ENCODE measurements around the gene CNP.

Gene CNP

GRCh38 chr17:41932816-41933389 lies 33.7 kb upstream of the CNP start:
- no peaks in the 10 kb centered on the region for H3K9me3 Mint-ChIP-seq
- H3K27ac Mint-ChIP-seq, result peak overlapping the region; percentile 94
- peak overlapping the region; percentile 71 for H3K4me3 Mint-ChIP-seq
- DNase-seq (ENCODE audit: low spot score), result no peak
- peaks cover 9% of the 10 kb centered on the region for H3K36me3 Mint-ChIP-seq (ENCODE audit: low read depth)
- H3K27me3 Mint-ChIP-seq (ENCODE audit: low read depth), result no peaks in the 10 kb centered on the region
- H3K4me1 Mint-ChIP-seq (ENCODE audit: low read depth), result peaks cover 36% of the 10 kb centered on the region

DNA sequence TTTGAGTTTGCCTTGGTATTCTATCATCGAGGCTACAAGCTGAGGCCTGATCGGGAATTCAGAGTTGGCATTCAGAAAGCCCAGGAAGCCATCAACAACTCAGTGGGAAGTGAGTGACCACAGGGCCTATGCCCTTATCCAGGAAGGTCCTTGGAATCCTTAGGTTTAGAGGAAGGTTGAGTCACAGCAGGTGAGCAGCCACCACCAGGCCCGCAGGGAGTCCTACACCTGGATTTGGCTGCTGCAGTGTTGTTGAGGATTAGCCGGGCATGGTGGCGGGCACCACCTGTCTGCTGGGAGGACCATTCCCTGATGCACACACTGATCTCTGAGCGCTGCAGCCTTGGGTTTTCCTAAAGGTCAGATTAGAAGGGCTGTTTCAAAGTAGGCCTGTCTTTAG lies 31.0 kb upstream of the CNP start:
- H3K27ac Mint-ChIP-seq, result no peak overlapping the region
- H3K4me3 Mint-ChIP-seq, result no peak overlapping the region
- peaks cover 3% of the 10 kb centered on the region for H3K36me3 Mint-ChIP-seq (ENCODE audit: low read depth)
- H3K27me3 Mint-ChIP-seq (ENCODE audit: low read depth), result no peaks in the 10 kb centered on the region
- peaks cover 20% of the 10 kb centered on the region for H3K4me1 Mint-ChIP-seq (ENCODE audit: low read depth)
- H3K9me3 Mint-ChIP-seq, result no peaks in the 10 kb centered on the region
- DNase-seq (ENCODE audit: low spot score), result no peak

DNA sequence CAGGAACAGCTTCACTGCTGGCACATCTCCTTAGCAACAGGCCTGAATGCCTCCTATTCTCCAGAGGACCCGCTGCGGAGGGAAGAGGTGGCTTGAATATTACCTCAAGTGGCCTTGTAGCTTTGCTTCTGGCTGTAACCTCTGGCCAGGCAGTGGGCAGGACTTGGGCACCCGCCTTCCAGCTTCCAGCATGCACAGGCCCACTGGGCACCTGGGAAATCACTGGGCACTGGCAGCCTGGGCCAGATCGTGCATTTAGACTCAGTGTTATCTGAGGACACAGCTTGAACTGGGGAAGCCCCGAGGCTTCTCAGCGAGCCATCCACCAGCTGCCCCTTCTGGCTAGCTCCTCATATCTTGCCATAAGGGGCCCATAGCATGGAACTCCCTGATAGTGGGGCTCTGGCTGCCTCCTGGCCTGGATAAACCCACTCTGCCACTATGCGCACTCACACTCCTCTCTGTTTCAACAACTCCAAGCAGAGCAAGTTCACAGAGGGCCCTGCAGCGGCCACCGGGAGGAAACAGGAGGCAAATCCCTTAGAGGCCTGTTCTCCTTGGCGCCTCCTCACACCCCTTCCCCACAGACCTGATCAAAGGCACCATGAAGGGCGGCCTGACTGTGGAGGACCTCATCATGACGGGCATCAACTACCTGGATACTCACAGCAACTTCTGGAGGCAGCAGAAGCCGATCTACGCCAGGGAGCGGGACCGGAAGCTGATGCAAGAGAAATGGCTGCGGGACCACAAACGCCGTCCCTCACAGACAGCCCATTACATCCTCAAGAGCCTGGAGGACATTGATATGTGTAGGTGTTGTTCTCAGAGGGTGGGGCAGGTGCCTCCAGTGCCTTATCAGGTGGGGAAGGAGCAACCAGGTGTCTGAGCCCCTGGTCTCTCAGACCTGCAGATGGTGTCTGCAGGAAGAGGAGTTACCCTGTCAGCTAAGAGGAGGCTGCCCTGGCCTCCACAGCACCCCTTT lies 28.3 kb upstream of the CNP start:
- Mint-ChIP-seq H3K4me1 (ENCODE audit: low read depth) (peaks cover 6% of the 10 kb centered on the region), H3K36me3 (ENCODE audit: low read depth) (peaks cover 3% of the 10 kb centered on the region), H3K27me3 (ENCODE audit: low read depth) (no peaks in the 10 kb centered on the region), H3K27ac (no peak overlapping the region), H3K9me3 (no peaks in the 10 kb centered on the region), H3K4me3 (no peak overlapping the region)
- no peak for DNase-seq (ENCODE audit: low spot score)

DNA sequence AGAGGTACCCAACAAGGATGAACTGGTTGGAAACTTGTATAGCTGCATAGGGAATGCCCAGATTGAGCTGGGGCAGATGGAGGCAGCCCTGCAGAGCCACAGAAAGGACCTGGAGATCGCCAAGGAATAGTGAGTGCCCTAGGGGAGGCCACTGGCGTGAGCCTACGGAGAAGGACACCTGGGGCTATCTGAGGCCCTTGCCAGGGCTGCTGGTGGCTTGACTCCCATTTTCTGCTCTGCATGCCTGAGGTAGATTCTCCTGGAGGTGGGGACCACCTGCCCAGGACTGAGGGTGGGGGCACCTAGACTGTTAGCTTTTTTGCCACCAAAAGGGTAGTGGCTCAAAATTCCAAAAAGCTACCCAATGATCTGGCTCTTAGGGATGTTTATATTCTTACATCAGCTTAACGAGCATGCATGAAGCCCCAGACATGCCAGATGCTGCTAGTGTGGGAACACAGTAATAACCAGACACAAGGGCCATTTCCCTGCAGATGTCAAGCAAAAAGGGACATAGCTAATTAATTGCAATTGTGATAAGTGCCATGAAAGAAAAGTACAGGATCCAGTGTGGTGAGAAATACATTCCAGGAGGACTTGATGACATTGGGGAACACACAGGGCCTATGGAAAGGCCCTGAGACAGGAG lies 27.4 kb upstream of the CNP start:
- no peaks in the 10 kb centered on the region for H3K9me3 Mint-ChIP-seq
- H3K4me3 Mint-ChIP-seq, result no peak overlapping the region
- H3K36me3 Mint-ChIP-seq (ENCODE audit: low read depth), result peaks cover 3% of the 10 kb centered on the region
- H3K4me1 Mint-ChIP-seq (ENCODE audit: low read depth), result peaks cover 4% of the 10 kb centered on the region
- H3K27me3 Mint-ChIP-seq (ENCODE audit: low read depth), result no peaks in the 10 kb centered on the region
- H3K27ac Mint-ChIP-seq, result no peak overlapping the region
- DNase-seq (ENCODE audit: low spot score), result no peak

DNA sequence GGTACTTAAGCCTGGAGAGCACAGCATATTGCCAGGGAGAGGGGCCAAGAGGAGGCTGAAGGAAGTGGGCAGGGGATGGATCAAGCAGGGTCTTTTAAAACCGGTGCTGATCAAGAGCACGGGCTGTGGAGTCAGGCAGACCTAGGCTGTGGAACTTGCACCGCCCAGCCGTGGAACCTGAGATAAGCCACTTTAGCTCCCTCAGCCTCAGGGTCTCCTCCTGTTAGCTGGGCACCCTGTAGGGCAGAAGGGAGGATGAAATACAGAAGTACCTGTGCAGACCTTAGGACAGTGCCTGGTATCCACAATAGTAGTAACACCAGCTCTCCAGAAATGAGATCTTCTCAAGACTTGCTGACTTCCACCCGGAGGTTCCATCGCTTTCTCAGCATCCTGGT lies 26.9 kb upstream of the CNP start:
- no peaks in the 10 kb centered on the region for H3K9me3 Mint-ChIP-seq
- no peak overlapping the region for H3K27ac Mint-ChIP-seq
- DNase-seq (ENCODE audit: low spot score), result no peak
- peaks cover 1% of the 10 kb centered on the region for H3K36me3 Mint-ChIP-seq (ENCODE audit: low read depth)
- H3K4me1 Mint-ChIP-seq (ENCODE audit: low read depth), result peaks cover 1% of the 10 kb centered on the region
- no peaks in the 10 kb centered on the region for H3K27me3 Mint-ChIP-seq (ENCODE audit: low read depth)
- no peak overlapping the region for H3K4me3 Mint-ChIP-seq

DNA sequence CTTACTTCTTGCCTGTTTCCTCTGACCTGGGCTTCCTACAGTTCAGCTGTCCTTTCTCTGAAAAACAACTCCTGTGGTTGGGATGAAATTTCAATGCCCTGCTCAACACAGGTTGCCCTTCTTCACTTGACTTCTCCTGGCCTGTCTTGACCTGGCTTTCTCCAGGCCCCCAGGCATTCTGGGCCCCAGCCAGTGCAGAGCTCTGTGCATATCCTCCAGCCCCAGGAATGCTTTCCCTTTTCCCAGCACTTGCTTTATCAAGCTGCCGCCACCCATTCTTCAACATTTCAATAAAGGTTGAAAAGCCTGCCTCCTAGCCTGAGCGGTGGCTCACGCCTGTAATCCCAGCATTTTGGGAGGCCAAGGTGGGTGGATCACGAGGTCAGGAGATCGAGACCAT lies 25.4 kb upstream of the CNP start:
- no peaks in the 10 kb centered on the region for H3K27me3 Mint-ChIP-seq (ENCODE audit: low read depth)
- H3K4me3 Mint-ChIP-seq, result no peak overlapping the region
- no peaks in the 10 kb centered on the region for H3K9me3 Mint-ChIP-seq
- H3K4me1 Mint-ChIP-seq (ENCODE audit: low read depth), result no peaks in the 10 kb centered on the region
- H3K27ac Mint-ChIP-seq, result no peak overlapping the region
- no peaks in the 10 kb centered on the region for H3K36me3 Mint-ChIP-seq (ENCODE audit: low read depth)
- DNase-seq (ENCODE audit: low spot score), result no peak

GRCh38 chr17:41942626-41943373 lies 23.8 kb upstream of the CNP start:
- no peaks in the 10 kb centered on the region for H3K4me1 Mint-ChIP-seq (ENCODE audit: low read depth)
- H3K4me3 Mint-ChIP-seq, result no peak overlapping the region
- H3K9me3 Mint-ChIP-seq, result no peaks in the 10 kb centered on the region
- no peak for DNase-seq (ENCODE audit: low spot score)
- no peaks in the 10 kb centered on the region for H3K27me3 Mint-ChIP-seq (ENCODE audit: low read depth)
- no peak overlapping the region for H3K27ac Mint-ChIP-seq
- H3K36me3 Mint-ChIP-seq (ENCODE audit: low read depth), result no peaks in the 10 kb centered on the region

- Mint-ChIP-seq H3K4me3 (no peak overlapping the region), H3K9me3 (no peaks in the 10 kb centered on the region), H3K27me3 (ENCODE audit: low read depth) (no peaks in the 10 kb centered on the region), H3K27ac (no peak overlapping the region), H3K36me3 (ENCODE audit: low read depth) (no peaks in the 10 kb centered on the region), H3K4me1 (ENCODE audit: low read depth) (no peaks in the 10 kb centered on the region)
- no peak for DNase-seq (ENCODE audit: low spot score)
These were observed 23.1 kb upstream of the CNP start for GRCh38 chr17:41943492-41943891.

GRCh38 chr17:41944943-41945342 lies 21.7 kb upstream of the CNP start:
- Mint-ChIP-seq H3K4me1 (ENCODE audit: low read depth) (no peaks in the 10 kb centered on the region), H3K27ac (no peak overlapping the region), H3K9me3 (no peaks in the 10 kb centered on the region), H3K4me3 (no peak overlapping the region), H3K27me3 (ENCODE audit: low read depth) (no peaks in the 10 kb centered on the region), H3K36me3 (ENCODE audit: low read depth) (no peaks in the 10 kb centered on the region)
- no peak for DNase-seq (ENCODE audit: low spot score)

- Mint-ChIP-seq H3K36me3 (ENCODE audit: low read depth) (no peaks in the 10 kb centered on the region), H3K9me3 (no peaks in the 10 kb centered on the region), H3K4me3 (no peak overlapping the region), H3K4me1 (ENCODE audit: low read depth) (no peaks in the 10 kb centered on the region), H3K27me3 (ENCODE audit: low read depth) (no peaks in the 10 kb centered on the region), H3K27ac (no peak overlapping the region)
- no peak for DNase-seq (ENCODE audit: low spot score)
These were observed 17.7 kb upstream of the CNP start for GRCh38 chr17:41948762-41949460.

DNA sequence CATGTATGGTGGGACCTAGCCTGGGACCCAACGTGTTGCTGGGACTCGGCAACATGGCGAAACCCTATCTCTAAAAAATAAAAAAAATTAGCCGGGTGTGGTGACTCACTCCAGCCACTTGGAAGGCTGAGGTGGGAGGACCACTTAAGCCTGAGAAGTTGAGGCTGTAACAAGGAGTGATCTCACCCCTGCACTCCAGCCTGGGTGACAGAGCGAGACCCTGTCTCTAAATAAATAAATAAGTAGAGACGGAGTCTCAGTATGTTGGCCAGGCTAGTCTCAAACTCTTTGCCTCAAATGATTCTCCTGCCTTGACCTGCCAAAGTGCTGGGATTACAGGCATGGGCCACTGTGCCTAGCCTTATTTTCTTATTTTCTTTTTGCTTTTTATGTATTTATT lies 10.1 kb upstream of the CNP start:
- H3K36me3 Mint-ChIP-seq (ENCODE audit: low read depth), result no peaks in the 10 kb centered on the region
- H3K27ac Mint-ChIP-seq, result no peak overlapping the region
- H3K4me1 Mint-ChIP-seq (ENCODE audit: low read depth), result no peaks in the 10 kb centered on the region
- no peak overlapping the region for H3K4me3 Mint-ChIP-seq
- no peaks in the 10 kb centered on the region for H3K27me3 Mint-ChIP-seq (ENCODE audit: low read depth)
- no peaks in the 10 kb centered on the region for H3K9me3 Mint-ChIP-seq
- DNase-seq (ENCODE audit: low spot score), result no peak

DNA sequence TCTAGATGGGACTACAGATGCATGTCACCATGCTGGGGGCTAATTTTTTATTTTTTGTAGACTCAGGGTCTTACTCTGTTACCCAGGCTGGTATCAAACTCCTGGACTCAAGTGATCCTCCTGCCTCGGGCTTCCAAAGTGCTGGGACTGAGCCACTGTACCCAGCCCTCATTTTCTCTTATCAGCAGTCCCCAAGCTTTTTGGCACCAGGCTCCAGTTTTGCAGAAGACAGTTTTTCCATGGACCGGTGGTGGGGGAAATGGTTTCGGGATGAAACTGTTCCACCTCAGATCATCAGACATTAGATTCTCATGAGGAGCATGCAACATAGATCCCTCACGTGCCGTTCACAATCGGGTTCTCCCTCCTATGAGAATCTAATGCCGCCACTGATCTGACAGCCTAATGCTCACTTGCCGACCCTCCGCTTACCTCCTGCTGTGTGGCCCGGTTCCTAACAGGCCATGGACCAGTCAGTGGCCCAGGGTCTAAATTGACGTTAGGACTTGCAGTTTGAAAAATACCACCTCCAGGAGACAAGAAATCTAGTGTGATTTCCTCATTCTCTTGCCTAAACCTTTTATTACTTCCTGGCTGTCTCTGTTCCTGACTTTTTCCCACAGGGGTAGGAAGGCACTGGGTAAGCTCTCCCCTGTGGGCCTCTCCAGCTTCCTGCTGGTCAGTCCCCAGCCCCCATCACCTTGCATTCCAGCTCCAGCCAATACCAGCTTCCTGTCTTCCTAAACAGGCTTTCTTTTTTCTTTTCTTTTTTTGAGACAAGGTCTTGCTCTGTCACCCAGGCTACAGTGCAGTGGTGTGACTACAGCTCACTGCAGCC lies 9.3 kb upstream of the CNP start:
- H3K4me3 Mint-ChIP-seq, result no peak overlapping the region
- no peak overlapping the region for H3K27ac Mint-ChIP-seq
- no peaks in the 10 kb centered on the region for H3K27me3 Mint-ChIP-seq (ENCODE audit: low read depth)
- DNase-seq (ENCODE audit: low spot score), result no peak
- H3K4me1 Mint-ChIP-seq (ENCODE audit: low read depth), result no peaks in the 10 kb centered on the region
- H3K36me3 Mint-ChIP-seq (ENCODE audit: low read depth), result no peaks in the 10 kb centered on the region
- H3K9me3 Mint-ChIP-seq, result no peaks in the 10 kb centered on the region
